ENCODE results near the gene F11R. TPM values are rescaled to one million over a fixed set of nuclear protein-coding genes. Genes with fewer than 3 reads are reported as not detected.

The F11R gene
- total and polyA plus RNA-seq, 2 donors (not counting 3 experiments of a cell fraction or from before 2014, with no cell fraction given), result 97.0 to 124 TPM

- intact Hi-C loops (cut with micrococcal nuclease) (no loop called here), dilution Hi-C loops (cut with MboI; ENCODE audit: extremely low pct_ligation_motif_present, low sequenced_read_pairs) (no loop called here)
Observed at GRCh38 chr1:160956966-160957365, 64.0 kb downstream of the F11R start.

More at GRCh38 chr1:160956966-160957365, 64.0 kb downstream of the F11R start:
- CTCF ChIA-PET, result no interaction called here
- Histone ChIP-seq H3K79me2 (ENCODE audit: control insufficient read depth, insufficient read depth, low read length) (no peaks in the 10 kb centered on the region), H3K9me3 (replicated peaks; ENCODE audit: control insufficient read depth, insufficient read depth, low read length) (no peaks in the 10 kb centered on the region), H3K4me3 (replicated peaks in 1 of 3; ENCODE audit: insufficient read depth in 1 of 3, low read depth in 1 of 3, low read length in 3 of 3) (no peak overlapping the region), H3K4me1 (ENCODE audit: control insufficient read depth, extremely low read depth, insufficient read depth, low read length) (no peaks in the 10 kb centered on the region), H3K27me3 (ENCODE audit: control insufficient read depth in 2 of 2, insufficient read depth in 2 of 2, low read length in 2 of 2) (peaks cover 4 to 5% of the 10 kb centered on the region in 2 experiments), H3K27ac (ENCODE audit: insufficient read depth, low read depth, low read length) (no peak overlapping the region), H3K36me3 (ENCODE audit: control insufficient read depth in 2 of 2, extremely low read depth in 1 of 2, insufficient read depth in 2 of 2, low read length in 2 of 2) (no peaks in the 10 kb centered on the region), H3K9ac (replicated peaks; ENCODE audit: extremely low read depth, insufficient read depth, low read length) (no peak overlapping the region), H4K20me1 (replicated peaks; ENCODE audit: control insufficient read depth, extremely low read depth, insufficient read depth, low read length) (no peaks in the 10 kb centered on the region), H2AFZ (ENCODE audit: low read depth, low read length) (no peak overlapping the region), H3K4me2 (ENCODE audit: insufficient read depth, low read length) (no peak overlapping the region), H3K9me1 (replicated peaks; ENCODE audit: control insufficient read depth, extremely low read depth, insufficient read depth, low read length) (no peaks in the 10 kb centered on the region)
- no peak for FAIRE-seq
- DNase-seq (ENCODE audit: low read depth, low spot score), result no peak
- no peak for TF ChIP-seq EZH2 (IDR thresholded peaks at IDR 0.05; ENCODE audit: borderline replicate concordance, low read depth, low read length, severe bottlenecking)
- TF ChIP-seq POLR2AphosphoS5 (IDR thresholded peaks at IDR 0.05; ENCODE audit: insufficient read depth, low read depth, low read length), result no peak
- no peak for TF ChIP-seq MYC (IDR thresholded peaks at IDR 0.05; ENCODE audit: low read depth, low read length)
- TF ChIP-seq MAX (IDR thresholded peaks at IDR 0.05; ENCODE audit: insufficient read depth, insufficient read length), result no peak
- TF ChIP-seq CTCF (IDR thresholded peaks at IDR 0.05; ENCODE audit: extremely low read depth in 1 of 2, insufficient read depth in 1 of 2, low read depth in 1 of 2, low read length in 2 of 2), result no peak
- TF ChIP-seq POLR2A (IDR thresholded peaks at IDR 0.05; ENCODE audit: low read depth, low read length), result no peak
- TF ChIP-seq FOS (IDR thresholded peaks at IDR 0.05; ENCODE audit: borderline replicate concordance, insufficient read depth, low read length), result no peak
- no peak for TF ChIP-seq GATA2 (IDR thresholded peaks at IDR 0.05; ENCODE audit: insufficient read depth, insufficient read length, low read depth, low read length)
- no peak for TF ChIP-seq JUN (IDR thresholded peaks at IDR 0.05; ENCODE audit: borderline replicate concordance, insufficient read depth, insufficient read length, low read depth)
- BruUV-seq (replicated peaks), result no TSS peak
- POLR2A ChIA-PET, result no interaction called here
